ENCODE results near the gene CCDC30. TPM values are rescaled to one million over a fixed set of nuclear protein-coding genes. Genes with fewer than 3 reads are reported as not detected.

The CCDC30 gene
- total and polyA plus RNA-seq, 9 of the 15 experiments (the other 6 are each of a cell fraction or from before 2014, with no cell fraction given): 0.05 to 0.91 (median 0.24) TPM

- ChIA-PET POLR2A (interaction anchor here (0.6 to 1.5 kb wide), 6 partner anchors 10 to 98 kb away, joined by 3 to 5 read pairs (median 3); partner anchors contain the start of gene PPIH), CTCF (ENCODE audit: low intra/inter-chr PET ratio) (no interaction called here)
- no peaks in the 10 kb centered on the region for H3K9me1 ChIP-seq (ENCODE audit: control insufficient read depth, insufficient read depth, low read length)
- H3K9me3 ChIP-seq (replicated peaks; ENCODE audit: control insufficient read depth, insufficient read depth, low read depth, low read length): no peaks in the 10 kb centered on the region
- intact Hi-C loops (cut with micrococcal nuclease): no loop called here
- H3K27ac ChIP-seq (ENCODE audit: extremely low read depth, low read depth, low read length): no peak overlapping the region
- DNase-seq (ENCODE audit: extremely low read depth in 1 of 4, low spot score in 3 of 4): no peak
- BruUV-seq (replicated peaks): no TSS peak
- FAIRE-seq: no peak
- ATAC-seq: no peak
- in situ Hi-C loops (cut with MboI): no loop called here
- no peaks in the 10 kb centered on the region for H4K20me1 ChIP-seq (replicated peaks; ENCODE audit: control insufficient read depth, insufficient read depth, low read length)
- 0 out of 2 replicates have a peak, but pooled peaks have one; percentile 46 for TF ChIP-seq ZNF384 (IDR thresholded peaks at IDR 0.05; ENCODE audit: low read depth, low read length)
- no peak for TF ChIP-seq DLX4 (CRISPR knock-in tag; IDR thresholded peaks at IDR 0.05)
- TF ChIP-seq, protein P1, sequence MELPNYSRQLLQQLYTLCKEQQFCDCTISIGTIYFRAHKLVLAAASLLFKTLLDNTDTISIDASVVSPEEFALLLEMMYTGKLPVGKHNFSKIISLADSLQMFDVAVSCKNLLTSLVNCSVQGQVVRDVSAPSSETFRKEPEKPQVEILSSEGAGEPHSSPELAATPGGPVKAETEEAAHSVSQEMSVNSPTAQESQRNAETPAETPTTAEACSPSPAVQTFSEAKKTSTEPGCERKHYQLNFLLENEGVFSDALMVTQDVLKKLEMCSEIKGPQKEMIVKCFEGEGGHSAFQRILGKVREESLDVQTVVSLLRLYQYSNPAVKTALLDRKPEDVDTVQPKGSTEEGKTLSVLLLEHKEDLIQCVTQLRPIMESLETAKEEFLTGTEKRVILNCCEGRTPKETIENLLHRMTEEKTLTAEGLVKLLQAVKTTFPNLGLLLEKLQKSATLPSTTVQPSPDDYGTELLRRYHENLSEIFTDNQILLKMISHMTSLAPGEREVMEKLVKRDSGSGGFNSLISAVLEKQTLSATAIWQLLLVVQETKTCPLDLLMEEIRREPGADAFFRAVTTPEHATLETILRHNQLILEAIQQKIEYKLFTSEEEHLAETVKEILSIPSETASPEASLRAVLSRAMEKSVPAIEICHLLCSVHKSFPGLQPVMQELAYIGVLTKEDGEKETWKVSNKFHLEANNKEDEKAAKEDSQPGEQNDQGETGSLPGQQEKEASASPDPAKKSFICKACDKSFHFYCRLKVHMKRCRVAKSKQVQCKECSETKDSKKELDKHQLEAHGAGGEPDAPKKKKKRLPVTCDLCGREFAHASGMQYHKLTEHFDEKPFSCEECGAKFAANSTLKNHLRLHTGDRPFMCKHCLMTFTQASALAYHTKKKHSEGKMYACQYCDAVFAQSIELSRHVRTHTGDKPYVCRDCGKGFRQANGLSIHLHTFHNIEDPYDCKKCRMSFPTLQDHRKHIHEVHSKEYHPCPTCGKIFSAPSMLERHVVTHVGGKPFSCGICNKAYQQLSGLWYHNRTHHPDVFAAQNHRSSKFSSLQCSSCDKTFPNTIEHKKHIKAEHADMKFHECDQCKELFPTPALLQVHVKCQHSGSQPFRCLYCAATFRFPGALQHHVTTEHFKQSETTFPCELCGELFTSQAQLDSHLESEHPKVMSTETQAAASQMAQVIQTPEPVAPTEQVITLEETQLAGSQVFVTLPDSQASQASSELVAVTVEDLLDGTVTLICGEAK (IDR thresholded peaks at IDR 0.05): peak; percentile 91
- TF ChIP-seq, protein P1 (CRISPR knock-in tag; IDR thresholded peaks at IDR 0.05): peak; percentile 72
- WGBS (ENCODE audit: insufficient coverage, low coverage, missing lambda C conversion rate): 76% methylated on average over 3 of the region's 3 CpGs
- H2AFZ ChIP-seq (ENCODE audit: low read depth, low read length): no peak overlapping the region
- no peak overlapping the region for H3K4me3 ChIP-seq
- peaks cover 23% of the 10 kb centered on the region for H3K79me2 ChIP-seq (ENCODE audit: control insufficient read depth, insufficient read depth, low read length)
- H3K4me1 ChIP-seq (replicated peaks in 1 of 2; ENCODE audit: control insufficient read depth in 2 of 2, insufficient read depth in 2 of 2, low read length in 2 of 2): peaks cover 0 to 10% of the 10 kb centered on the region in 2 experiments; a peak in 1 of 5 replicates
- no peak overlapping the region for H3K4me2 ChIP-seq (ENCODE audit: insufficient read depth, low read length)
- no peaks in the 10 kb centered on the region for H3K27me3 ChIP-seq (ENCODE audit: control insufficient read depth in 2 of 2, insufficient read depth in 2 of 2, low read length in 2 of 2)
- H3K9ac ChIP-seq (ENCODE audit: insufficient read depth in 1 of 2, low read depth in 2 of 2, low read length in 2 of 2): no peak overlapping the region
- peaks cover 57% of the 10 kb centered on the region for H3K36me3 ChIP-seq (ENCODE audit: control insufficient read depth, insufficient read depth, low read length)
These were observed 213.5 kb downstream of the CCDC30 start for GRCh38 chr1:42676534-42677087.
